IMR-90 (cell line): Measurements from ENCODE around the gene ASTN2. TPM values are rescaled to one million over a fixed set of nuclear protein-coding genes. Genes with fewer than 3 reads are reported as not detected.

Experiments used
- ATAC-seq: fragments of 200-7000 bp; cut with Tn5 transposase; 2 replicates; pipeline ENCODE4 v1.9.1; 2020; ENCODE audit warnings: low read depth, mild to moderate bottlenecking, moderate library complexity
- BruUV-seq: library from RNA; stranded (reverse); fragments of 400-500 nt; replicated peaks from 2 replicates; lab custom pipeline; 2021; lab: Mats Ljungman, UMichigan
- CTCF ChIA-PET: fragments of 300-600 bp; formaldehyde crosslinking; extraction: SDS; loops from one replicate; lab custom pipeline; 2021; ENCODE audit warnings: antibody characterized with exemption; lab: Yijun Ruan, JAX
- POLR2A ChIA-PET: fragments of 300-600 bp; sonication (Branson Sonifier 250); formaldehyde crosslinking; loops from one replicate; lab custom pipeline; 2022; ENCODE audit warnings: antibody characterized with exemption; ENCODE audit not compliant: unreplicated experiment; lab: Charles Lee
- DNase-seq: peaks from one replicate; pipeline ENCODE4 v3.0.0; 2013
- H2AFZ ChIP-seq: replicated peaks from 2 replicates; pipeline ENCODE3; 2013; ENCODE audit warnings: low read length, mild to moderate bottlenecking; ENCODE audit not compliant: poor library complexity
- H2AK5ac ChIP-seq: 2 replicates; pipeline ENCODE4 v1.6.1; 2013; ENCODE audit warnings: low read depth, low read length, inconsistent platforms
- H2AK9ac ChIP-seq: replicated peaks from 2 replicates; pipeline ENCODE3; 2013; ENCODE audit warnings: mild to moderate bottlenecking, low read depth, low read length, moderate library complexity; ENCODE audit not compliant: poor library complexity
- H2BK120ac ChIP-seq: 2 replicates; pipeline ENCODE4 v1.6.1; 2013; ENCODE audit warnings: low read depth, low read length, inconsistent platforms
- H2BK15ac ChIP-seq: 3 replicates; pipeline ENCODE4 v1.6.1; 2013; ENCODE audit warnings: low read depth, low read length, inconsistent platforms
- H2BK20ac ChIP-seq: 2 replicates; pipeline ENCODE4 v1.6.1; 2013; ENCODE audit warnings: low read depth, mild to moderate bottlenecking, inconsistent platforms, low read length, moderate library complexity
- H2BK5ac ChIP-seq: 2 replicates; pipeline ENCODE4 v1.6.1; 2013; ENCODE audit warnings: mild to moderate bottlenecking, low read depth, low read length, inconsistent platforms; ENCODE audit not compliant: poor library complexity, severe bottlenecking
- H3K14ac ChIP-seq: replicated peaks from 2 replicates; pipeline ENCODE4 v1.6.1; 2013; ENCODE audit warnings: low read depth, low read length, inconsistent platforms
- H3K18ac ChIP-seq: 2 replicates; pipeline ENCODE4 v1.6.1; 2013; ENCODE audit warnings: low read depth, low read length, control low read depth
- H3K23ac ChIP-seq: 2 replicates; pipeline ENCODE4 v1.6.1; 2013; ENCODE audit warnings: low read depth, low read length, inconsistent platforms
- H3K27ac ChIP-seq: 2 replicates; pipeline ENCODE4 v1.5.1; 2013; ENCODE audit warnings: mild to moderate bottlenecking, control low read depth, low read length; ENCODE audit not compliant: insufficient read depth
- H3K27me3 ChIP-seq: 2 replicates; pipeline ENCODE4 v1.6.1; 2013; ENCODE audit warnings: low read length; ENCODE audit not compliant: control insufficient read depth, insufficient read depth
- H3K36me3 ChIP-seq: 2 replicates; pipeline ENCODE4 v1.6.1; 2013; ENCODE audit warnings: low read length, mixed read lengths; ENCODE audit not compliant: control insufficient read depth, insufficient read depth
- H3K4ac ChIP-seq: 2 replicates; pipeline ENCODE4 v1.6.1; 2013; ENCODE audit warnings: low read depth, low read length, inconsistent platforms
- H3K4me1 ChIP-seq: 2 replicates; pipeline ENCODE4 v1.6.1; 2013; ENCODE audit warnings: low read length, mixed read lengths; ENCODE audit not compliant: control insufficient read depth, insufficient read depth
- H3K4me2 ChIP-seq: 2 replicates; pipeline ENCODE4 v1.6.1; 2013; ENCODE audit warnings: low read depth, mild to moderate bottlenecking, control low read depth, low read length, moderate library complexity
- H3K4me3 ChIP-seq: 2 replicates; pipeline ENCODE4 v1.5.1; 2013; ENCODE audit warnings: low read depth, mild to moderate bottlenecking, control low read depth, low read length, moderate library complexity; ENCODE audit not compliant: insufficient read depth
- H3K56ac ChIP-seq: 2 replicates; pipeline ENCODE4 v1.6.1; 2013; ENCODE audit warnings: low read length, inconsistent platforms; ENCODE audit not compliant: insufficient read depth; ENCODE audit errors: extremely low read depth
- H3K79me1 ChIP-seq, 2 experiments: 2 replicates each; pipeline ENCODE4 v1.6.1; 2013; ENCODE audit warnings: low read length in 2 of 2, inconsistent platforms in 1 of 2, low read depth in 1 of 2
- H3K9ac ChIP-seq: 2 replicates; pipeline ENCODE4 v1.6.1; 2013; ENCODE audit warnings: low read depth, low read length, control low read depth
- H3K9me1 ChIP-seq: 2 replicates; pipeline ENCODE4 v1.6.1; 2013; ENCODE audit warnings: low read length, inconsistent platforms; ENCODE audit not compliant: insufficient read depth
- H3K9me3 ChIP-seq: 2 replicates; pipeline ENCODE4 v1.6.1; 2013; ENCODE audit warnings: low read length; ENCODE audit not compliant: control insufficient read depth, insufficient read depth
- H4K20me1 ChIP-seq: 2 replicates; pipeline ENCODE4 v1.6.1; 2013; ENCODE audit warnings: low read length, inconsistent platforms; ENCODE audit not compliant: insufficient read depth
- H4K5ac ChIP-seq: 2 replicates; pipeline ENCODE4 v1.6.1; 2013; ENCODE audit warnings: mild to moderate bottlenecking, low read depth, low read length, control low read depth
- H4K8ac ChIP-seq, 2 experiments: 2 replicates each; pipeline ENCODE4 v1.6.1; 2013; ENCODE audit warnings: low read depth in 2 of 2, low read length in 2 of 2, control low read depth in 1 of 2, inconsistent platforms in 1 of 2
- H4K91ac ChIP-seq: 2 replicates; pipeline ENCODE4 v1.6.1; 2013; ENCODE audit warnings: low read depth, low read length, inconsistent platforms; ENCODE audit not compliant: insufficient read depth
- BHLHE40 ChIP-seq: fragments of 150-350 bp; IDR thresholded peaks from 2 replicates; pipeline ENCODE4 v1.6.1; 2016; ENCODE audit warnings: mild to moderate bottlenecking, low read depth, low read length
- CEBPB ChIP-seq: IDR thresholded peaks from 2 replicates; pipeline ENCODE4 v1.6.1; 2012; ENCODE audit warnings: low read depth, low read length, improper control_type of control experiment
- CHD1 ChIP-seq: IDR thresholded peaks from 2 replicates; pipeline ENCODE4 v1.6.1; 2012; ENCODE audit warnings: low read depth, low read length, improper control_type of control experiment
- CTCF ChIP-seq: conservative IDR thresholded peaks from 2 replicates; pipeline ENCODE4 v1.5.1; 2012; ENCODE audit warnings: mild to moderate bottlenecking, low read depth, low read length, improper control_type of control experiment
- FOS ChIP-seq: fragments of 150-350 bp; IDR thresholded peaks from 2 replicates; pipeline ENCODE4 v1.6.1; 2016; ENCODE audit warnings: low read depth, low read length
- MAFK ChIP-seq: IDR thresholded peaks from 2 replicates; pipeline ENCODE4 v1.6.1; 2012; ENCODE audit warnings: low read depth, low read length, improper control_type of control experiment
- MAZ ChIP-seq: IDR thresholded peaks from 2 replicates; pipeline ENCODE4 v1.6.1; 2012; ENCODE audit warnings: low read depth, mild to moderate bottlenecking, low read length, improper control_type of control experiment, moderate library complexity, borderline replicate concordance
- MXI1 ChIP-seq: IDR thresholded peaks from 2 replicates; pipeline ENCODE4 v1.6.1; 2012; ENCODE audit warnings: low read depth, mild to moderate bottlenecking, low read length, moderate library complexity, borderline replicate concordance
- NFE2L2 ChIP-seq: fragments of 150-350 bp; IDR thresholded peaks from 2 replicates; pipeline ENCODE4 v1.6.1; 2016; ENCODE audit warnings: low read depth, mild to moderate bottlenecking, low read length
- POLR2A ChIP-seq: IDR thresholded peaks from 2 replicates; pipeline ENCODE4 v1.6.1; 2012; ENCODE audit warnings: mild to moderate bottlenecking, low read depth, low read length
- RAD21 ChIP-seq: IDR thresholded peaks from 2 replicates; pipeline ENCODE4 v1.6.1; 2012; ENCODE audit warnings: low read length, improper control_type of control experiment
- RCOR1 ChIP-seq: IDR thresholded peaks from 2 replicates; pipeline ENCODE4 v1.6.1; 2012; ENCODE audit warnings: mild to moderate bottlenecking, low read length, improper control_type of control experiment; ENCODE audit not compliant: insufficient replicate concordance
- RFX5 ChIP-seq: IDR thresholded peaks from 2 replicates; pipeline ENCODE4 v1.8.0; 2012; ENCODE audit warnings: low read depth, mild to moderate bottlenecking, low read length, moderate library complexity
- SMC3 ChIP-seq: fragments of 150-350 bp; IDR thresholded peaks from 2 replicates; pipeline ENCODE4 v1.6.1; 2016; ENCODE audit warnings: low read depth, mild to moderate bottlenecking, antibody characterized with exemption, low read length, moderate library complexity
- USF2 ChIP-seq: fragments of 150-350 bp; IDR thresholded peaks from 2 replicates; pipeline ENCODE4 v1.6.1; 2017; ENCODE audit warnings: mild to moderate bottlenecking, antibody characterized with exemption, low read length, low read depth
- WGBS, 2 experiments: methylation state at CpG; one replicate each; pipeline versions ENCODE4 v1.1.5 to v1.1.7; 2013; ENCODE audit warnings: missing lambda C conversion rate in 2 of 2; ENCODE audit not compliant: insufficient read length in 1 of 2; ENCODE audit errors: extremely low coverage in 2 of 2; 5-methylcytosine and 5-hydroxymethylcytosine counted together
- dilution Hi-C: fragments of 300-500 bp; cut with HindIII; formaldehyde crosslinking; loops from one replicate; pipeline ENCODE4 v1.14.3; 2018; ENCODE audit warnings: low sequenced_read_pairs; ENCODE audit not compliant: unreplicated experiment
- in situ Hi-C: fragments of 300-500 bp; cut with MboI; formaldehyde crosslinking; loops from 3 replicates; pipeline ENCODE4 v1.14.3; 2019; ENCODE audit warnings: low sequenced_read_pairs, inconsistent platforms, mixed read lengths
- intact Hi-C: fragments of 100-400 bp; cut with micrococcal nuclease; formaldehyde crosslinking; loops from 2 replicates; pipeline ENCODE4 v1.10.0; 2022
- polyA plus RNA-seq, 3 experiments: library from polyadenylated mRNA; depleted of rRNA; stranded (reverse); fragments of >200 nt; gene quantifications; 2 replicates each; pipeline ENCODE4 v1.2.3, GENCODE V29; 2012; ENCODE audit warnings: low replicate concordance in 1 of 3
- total RNA-seq: library from RNA; depleted of rRNA; stranded (reverse); fragments of >200 nt; gene quantifications from 2 replicates; pipeline ENCODE4 v1.2.3, GENCODE V29; 2012
- TF ChIP-seq, protein P1 (sequence below): fragments of 150-350 bp; IDR thresholded peaks from 2 replicates; pipeline ENCODE4 v1.6.1; 2016; ENCODE audit warnings: low read depth, mild to moderate bottlenecking, low read length, moderate library complexity, borderline replicate concordance

Gene ASTN2
- total and polyA plus RNA-seq, 2 of the 4 experiments (the other 2 are of a cell fraction), result 3.8 to 6.8 TPM

- Histone ChIP-seq H3K4me1 (peaks cover 3% of the 10 kb centered on the region; the same call in 1 of the 2 replicates), H3K56ac (no peak overlapping the region), H3K9ac (no peak overlapping the region), H3K14ac (no peak overlapping the region), H2BK15ac (no peak overlapping the region), H2BK5ac (no peak overlapping the region), H4K5ac (no peak overlapping the region), H2AK5ac (0 out of 2 replicates have a peak overlapping the region, but pooled peaks have one; percentile 2), H4K8ac (no peak overlapping the region), H3K9me1 (no peaks in the 10 kb centered on the region; the same call in 1 of the 2 replicates), H3K27me3 (no peaks in the 10 kb centered on the region; the same call in 1 of the 2 replicates), H3K27ac (no peak overlapping the region), H3K23ac (no peak overlapping the region), H3K36me3 (no peaks in the 10 kb centered on the region), H3K4ac (no peak overlapping the region), H2BK120ac (no peak overlapping the region), H2AK9ac (no peak overlapping the region), H3K18ac (no peak overlapping the region), H2BK20ac (no peak overlapping the region), H3K4me3 (no peak overlapping the region), H4K91ac (no peak overlapping the region), H3K4me2 (no peak overlapping the region), H2AFZ (no peak overlapping the region), H3K79me1 (no peaks in the 10 kb centered on the region), H4K20me1 (no peaks in the 10 kb centered on the region), H3K9me3 (no peaks in the 10 kb centered on the region)
- in situ Hi-C loops (no loop called here), intact Hi-C loops (no loop called here), dilution Hi-C loops (no loop called here)
- BruUV-seq, result no TSS peak
- CTCF ChIA-PET, result interaction anchor here (0.7 kb wide), 1 partner anchor 12 kb away, joined by 3 read pairs; no protein-coding TSS in a partner anchor
- DNase-seq, result no peak
- whole genome bisulfite sequencing, 2 experiments, result 95% methylated on average over 2 of the region's 3 CpGs; no CpG with 5 or more reads in 1 of the 2 experiments
- POLR2A ChIA-PET, result interaction anchor here (0.5 kb wide), 1 partner anchor 15 kb away, joined by 3 read pairs; no protein-coding TSS in a partner anchor
- TF ChIP-seq USF2, result no peak
- TF ChIP-seq CTCF, result no peak
- no peak for TF ChIP-seq MAFK
- no peak for TF ChIP-seq NFE2L2
- no peak for TF ChIP-seq MAZ
- TF ChIP-seq, protein P1, sequence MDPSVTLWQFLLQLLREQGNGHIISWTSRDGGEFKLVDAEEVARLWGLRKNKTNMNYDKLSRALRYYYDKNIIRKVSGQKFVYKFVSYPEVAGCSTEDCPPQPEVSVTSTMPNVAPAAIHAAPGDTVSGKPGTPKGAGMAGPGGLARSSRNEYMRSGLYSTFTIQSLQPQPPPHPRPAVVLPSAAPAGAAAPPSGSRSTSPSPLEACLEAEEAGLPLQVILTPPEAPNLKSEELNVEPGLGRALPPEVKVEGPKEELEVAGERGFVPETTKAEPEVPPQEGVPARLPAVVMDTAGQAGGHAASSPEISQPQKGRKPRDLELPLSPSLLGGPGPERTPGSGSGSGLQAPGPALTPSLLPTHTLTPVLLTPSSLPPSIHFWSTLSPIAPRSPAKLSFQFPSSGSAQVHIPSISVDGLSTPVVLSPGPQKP, result no peak
- no peak for TF ChIP-seq RFX5
- TF ChIP-seq BHLHE40, result no peak
- no peak for TF ChIP-seq MXI1
- TF ChIP-seq RCOR1, result no peak
- no peak for TF ChIP-seq FOS
- TF ChIP-seq POLR2A, result no peak
- TF ChIP-seq SMC3, result no peak
- no peak for TF ChIP-seq RAD21
- no peak for TF ChIP-seq CEBPB
- TF ChIP-seq CHD1, result no peak
- ATAC-seq, result no peak
Measured at GRCh38 chr9:116564266-116564793, 850.5 kb downstream of the ASTN2 start.
